ENCODE results near the gene INSIG2. TPM values are rescaled to one million over a fixed set of nuclear protein-coding genes. Genes with fewer than 3 reads are reported as not detected.

The INSIG2 gene
- total and polyA plus RNA-seq, 2 of the 8 experiments (the other 6 are each of a cell fraction or from before 2014, with no cell fraction given): 7.0 to 11.2 TPM

- TF ChIP-seq GTF2F1 (IDR thresholded peaks at IDR 0.05; ENCODE audit: borderline replicate concordance, low read depth, low read length): no peak
- TF ChIP-seq MAFK (IDR thresholded peaks at IDR 0.05; ENCODE audit: low read depth, low read length): no peak
- no peak for TF ChIP-seq CHD1 (IDR thresholded peaks at IDR 0.05; ENCODE audit: low read depth, low read length)
- TF ChIP-seq NRF1 (IDR thresholded peaks at IDR 0.05; ENCODE audit: low read depth, low read length): no peak
- TF ChIP-seq CBX8 (IDR thresholded peaks at IDR 0.05; ENCODE audit: borderline replicate concordance, low read depth, low read length): no peak
- no peak for TF ChIP-seq EP300 (IDR thresholded peaks at IDR 0.05; ENCODE audit: borderline replicate concordance in 1 of 2, low read depth in 2 of 2, low read length in 2 of 2)
- no peak for TF ChIP-seq TAF7 (optimal IDR thresholded peaks at IDR 0.05; ENCODE audit: borderline replicate concordance, low read depth, low read length)
- no peak for TF ChIP-seq ATF2 (IDR thresholded peaks at IDR 0.05; ENCODE audit: low read length)
- TF ChIP-seq SIRT6 (IDR thresholded peaks at IDR 0.05; ENCODE audit: low read length): no peak
- no peak for TF ChIP-seq EZH2 (IDR thresholded peaks at IDR 0.05; ENCODE audit: low read depth, low read length, severe bottlenecking)
These were observed 35.8 kb upstream of the INSIG2 start (continued) for GRCh38 chr2:118052474-118052873.
